8988T (cell line): ENCODE results near the gene PHRF1.
"Not testable (repeated sequence)": the region's sequence is repeated elsewhere in the genome, so short reads cannot be mapped to it uniquely, and the experiment has no call there.

Experiments
- DNase-seq: peaks from one replicate; pipeline ENCODE4 v3.0.0; 2011

Gene PHRF1

DNA sequence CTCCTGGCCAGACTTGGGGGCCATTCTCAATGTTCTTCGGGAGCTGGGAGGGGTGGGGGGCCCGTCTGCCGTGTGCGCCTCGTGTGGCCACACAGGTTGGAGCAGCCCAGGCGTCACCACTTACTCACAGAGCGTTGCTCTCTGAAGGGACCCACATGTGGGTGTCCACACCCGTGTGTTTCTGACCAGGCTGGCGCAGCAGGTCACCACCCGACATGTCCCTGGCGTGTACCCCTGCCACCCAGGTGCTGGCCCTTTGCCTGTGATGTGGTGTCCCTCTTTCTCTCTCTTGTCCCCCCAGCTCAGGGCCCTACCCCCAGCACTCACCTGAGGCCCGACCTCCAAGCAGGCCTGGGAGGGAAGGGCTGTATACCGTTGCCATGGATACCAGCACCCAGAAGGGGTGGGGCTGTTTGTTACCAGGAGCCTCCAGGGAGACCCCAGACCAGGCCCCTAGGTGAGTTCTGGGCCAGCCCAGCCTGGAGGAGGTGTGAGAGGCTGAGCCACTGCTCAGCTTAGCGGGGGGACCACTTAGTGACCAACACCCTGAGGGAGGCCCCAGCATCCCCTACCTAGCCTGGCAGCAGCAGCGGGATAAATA is 17.1 kb upstream of the PHRF1 start:
- peak; percentile 74 for DNase-seq

DNA sequence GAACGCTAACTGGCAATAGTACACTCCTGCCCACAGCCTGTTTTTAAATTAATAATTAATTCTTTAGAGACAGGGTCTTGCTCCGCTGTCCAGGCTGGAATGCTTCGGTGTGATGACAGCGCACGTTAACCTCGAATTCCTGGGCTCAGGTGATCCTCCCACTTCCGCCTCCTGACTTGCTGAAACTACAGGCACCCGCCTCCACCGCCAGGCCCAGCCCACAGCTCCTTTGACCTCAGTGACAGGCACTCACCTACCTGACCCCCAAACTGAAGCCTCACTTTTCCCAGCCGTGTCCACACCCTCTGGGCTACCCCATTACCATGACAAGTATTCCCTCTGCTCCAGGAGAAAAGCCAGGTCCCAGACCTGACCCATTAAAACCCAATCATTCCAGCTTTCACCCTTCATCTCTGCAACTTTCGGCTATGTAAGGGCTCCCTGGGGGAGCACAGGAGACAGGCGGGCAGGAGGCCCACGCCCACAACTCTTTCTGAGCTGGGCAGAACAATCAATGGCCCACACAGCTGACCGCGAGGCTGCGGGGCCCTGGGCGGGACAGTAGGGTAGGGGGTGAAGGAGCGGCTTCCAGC is 16.5 kb upstream of the PHRF1 start:
- DNase-seq = no peak

DNA sequence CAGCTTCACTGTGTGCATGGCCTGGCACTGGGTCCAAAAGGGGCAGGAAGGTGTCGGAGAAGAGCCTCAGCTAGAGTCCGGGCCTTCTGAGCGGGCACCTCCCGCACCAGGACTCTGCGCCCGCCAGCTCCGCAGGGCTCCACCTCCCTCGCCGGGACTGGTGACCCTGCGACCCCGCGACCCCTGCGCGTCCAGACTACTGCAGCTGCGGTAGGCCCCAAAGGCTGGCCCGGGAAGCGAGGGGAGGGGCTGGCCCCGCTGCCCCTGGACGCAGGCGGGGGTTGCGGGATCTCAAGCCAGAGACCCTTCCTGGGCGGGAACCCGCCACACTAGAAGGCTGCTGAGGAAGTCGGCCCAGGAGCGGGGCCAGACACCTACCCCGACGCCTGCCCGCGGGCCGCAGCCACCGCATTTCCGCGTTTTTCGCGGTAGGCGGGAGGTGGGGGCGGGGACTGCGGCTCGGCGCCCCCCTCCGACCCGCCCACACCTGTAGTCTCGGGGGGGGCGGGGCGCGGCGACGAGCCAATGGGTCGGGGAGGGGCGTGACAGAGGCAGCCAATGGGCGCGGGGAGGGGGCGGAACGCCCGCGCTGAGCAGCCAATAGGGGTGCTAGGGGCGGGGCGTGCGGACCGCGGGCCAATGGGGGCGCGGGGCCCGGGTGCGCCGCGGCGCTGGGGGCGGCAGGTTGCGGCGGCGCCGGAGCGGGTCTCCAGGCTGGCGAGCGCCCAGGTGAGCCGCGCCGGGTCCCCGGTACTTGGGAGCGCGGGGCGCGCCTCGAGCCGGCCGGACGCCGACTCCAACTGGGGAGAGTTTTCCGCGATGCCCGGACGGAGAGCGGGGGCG is 15.7 kb upstream of the PHRF1 start, which contains the start of the genes LMNTD2 and RASSF7:
Gene LMNTD2 (minus strand): TSS at position 434 of the 843 bp plus-strand sequence. CDS start 22 bp downstream, at position 412.
Gene RASSF7 (plus strand): TSS at position 666 of the 843 bp plus-strand sequence. CDS start 799 bp downstream, outside the sequence.
- DNase-seq = peak; percentile 100

DNA sequence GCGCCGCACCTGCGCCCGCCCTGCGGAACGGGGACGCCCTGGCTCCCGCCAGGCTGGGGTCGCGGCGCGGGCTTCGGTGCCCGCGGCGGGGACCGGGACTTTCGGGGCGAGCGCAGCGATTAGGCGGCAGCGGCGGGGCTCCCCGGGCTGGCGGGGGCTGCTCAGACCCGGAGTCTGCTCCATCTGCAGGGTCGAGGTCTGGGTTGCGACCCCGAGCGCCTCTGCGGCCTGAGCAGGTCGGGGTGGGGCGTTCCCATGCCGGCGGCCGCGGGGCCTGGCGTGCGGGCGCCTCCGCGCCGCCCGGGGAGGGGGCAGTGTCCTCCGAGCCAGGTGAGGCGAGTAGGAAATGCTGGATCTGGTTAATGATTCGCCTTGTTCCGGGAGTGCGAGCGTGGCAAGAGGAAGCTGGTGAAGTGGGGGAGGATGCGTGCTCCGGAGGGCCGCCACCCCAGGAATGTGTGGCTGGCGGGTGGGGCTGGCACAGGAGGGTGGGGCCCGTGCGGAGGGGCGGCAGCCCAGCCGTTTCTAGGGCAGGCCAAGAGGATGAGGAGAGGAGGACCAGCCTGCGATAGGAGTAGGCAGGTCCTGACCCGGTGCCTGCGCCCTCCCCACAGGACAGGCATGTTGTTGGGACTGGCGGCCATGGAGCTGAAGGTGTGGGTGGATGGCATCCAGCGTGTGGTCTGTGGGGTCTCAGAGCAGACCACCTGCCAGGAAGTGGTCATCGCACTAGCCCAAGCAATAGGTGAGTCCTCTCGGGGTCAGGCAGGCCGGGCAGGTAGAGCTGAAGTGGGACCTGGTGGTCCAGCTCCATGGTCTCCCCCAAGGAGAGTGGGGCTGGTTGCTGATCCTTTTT is 14.9 kb upstream of the PHRF1 start:
- peak; percentile 93 for DNase-seq

DNA sequence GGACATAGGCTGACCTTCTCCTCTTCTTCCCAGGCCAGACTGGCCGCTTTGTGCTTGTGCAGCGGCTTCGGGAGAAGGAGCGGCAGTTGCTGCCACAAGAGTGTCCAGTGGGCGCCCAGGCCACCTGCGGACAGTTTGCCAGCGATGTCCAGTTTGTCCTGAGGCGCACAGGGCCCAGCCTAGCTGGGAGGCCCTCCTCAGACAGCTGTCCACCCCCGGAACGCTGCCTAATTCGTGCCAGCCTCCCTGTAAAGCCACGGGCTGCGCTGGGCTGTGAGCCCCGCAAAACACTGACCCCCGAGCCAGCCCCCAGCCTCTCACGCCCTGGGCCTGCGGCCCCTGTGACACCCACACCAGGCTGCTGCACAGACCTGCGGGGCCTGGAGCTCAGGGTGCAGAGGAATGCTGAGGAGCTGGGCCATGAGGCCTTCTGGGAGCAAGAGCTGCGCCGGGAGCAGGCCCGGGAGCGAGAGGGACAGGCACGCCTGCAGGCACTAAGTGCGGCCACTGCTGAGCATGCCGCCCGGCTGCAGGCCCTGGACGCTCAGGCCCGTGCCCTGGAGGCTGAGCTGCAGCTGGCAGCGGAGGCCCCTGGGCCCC is 14.1 kb upstream of the PHRF1 start:
- no peak for DNase-seq

DNA sequence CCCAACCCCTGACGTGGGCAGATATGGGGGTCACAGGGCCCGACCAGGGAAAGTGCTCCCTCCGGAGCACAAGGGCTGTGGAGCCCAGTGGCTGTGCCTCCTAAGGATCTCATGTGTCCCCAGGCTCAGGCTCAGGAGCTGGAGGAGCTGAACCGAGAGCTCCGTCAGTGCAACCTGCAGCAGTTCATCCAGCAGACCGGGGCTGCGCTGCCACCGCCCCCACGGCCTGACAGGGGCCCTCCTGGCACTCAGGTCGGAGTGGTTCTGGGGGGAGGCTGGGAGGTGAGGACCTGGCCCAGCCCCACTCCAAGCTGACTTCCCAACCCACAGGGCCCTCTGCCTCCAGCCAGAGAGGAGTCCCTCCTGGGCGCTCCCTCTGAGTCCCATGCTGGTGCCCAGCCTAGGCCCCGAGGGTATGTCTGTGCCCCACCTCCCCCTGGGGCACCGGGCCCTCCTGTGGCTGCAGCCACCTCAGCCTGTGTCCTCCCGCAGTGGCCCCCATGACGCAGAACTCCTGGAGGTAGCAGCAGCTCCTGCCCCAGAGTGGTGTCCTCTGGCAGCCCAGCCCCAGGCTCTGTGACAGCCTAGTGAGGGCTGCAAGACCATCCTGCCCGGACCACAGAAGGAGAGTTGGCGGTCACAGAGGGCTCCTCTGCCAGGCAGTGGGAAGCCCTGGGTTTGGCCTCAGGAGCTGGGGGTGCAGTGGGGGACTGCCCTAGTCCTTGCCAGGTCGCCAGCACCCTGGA is 13.0 kb upstream of the PHRF1 start:
- DNase-seq = no peak

DNA sequence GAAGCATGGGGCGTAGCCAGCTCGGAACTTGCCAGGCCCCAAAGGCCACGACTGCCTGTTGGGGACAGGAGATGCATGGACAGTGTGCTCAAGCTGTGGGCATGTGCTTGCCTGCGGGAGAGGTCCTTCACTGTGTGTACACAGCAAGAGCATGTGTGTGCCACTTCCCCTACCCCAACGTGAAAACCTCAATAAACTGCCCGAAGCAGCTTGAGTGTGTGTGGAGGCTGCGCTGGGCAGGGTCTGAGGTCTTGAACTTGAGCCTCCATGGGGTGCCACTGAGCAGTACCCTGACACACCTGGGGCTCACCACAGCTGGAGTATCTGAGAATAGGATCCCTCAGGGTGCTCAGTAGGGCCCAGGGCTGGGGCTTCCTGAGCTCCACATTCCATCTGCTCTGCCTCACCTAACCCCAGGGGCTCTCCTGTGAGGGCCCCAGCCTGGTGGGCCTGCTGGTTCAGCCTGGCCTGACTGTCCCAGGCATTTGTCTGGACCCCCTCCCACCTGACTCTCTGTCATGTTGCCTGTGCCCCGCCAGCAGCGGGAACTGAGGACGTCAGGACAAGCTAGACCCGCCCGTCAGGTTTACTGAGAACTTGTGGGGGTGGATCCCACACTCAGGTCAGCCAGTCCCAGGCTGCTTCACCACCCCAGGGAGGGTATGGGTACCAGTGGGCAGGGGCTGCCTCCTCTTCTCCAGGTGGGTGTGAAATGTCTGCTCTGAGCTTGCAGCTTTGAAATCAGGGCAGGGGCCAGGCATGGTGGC is 12.3 kb upstream of the PHRF1 start:
- no peak for DNase-seq

DNA sequence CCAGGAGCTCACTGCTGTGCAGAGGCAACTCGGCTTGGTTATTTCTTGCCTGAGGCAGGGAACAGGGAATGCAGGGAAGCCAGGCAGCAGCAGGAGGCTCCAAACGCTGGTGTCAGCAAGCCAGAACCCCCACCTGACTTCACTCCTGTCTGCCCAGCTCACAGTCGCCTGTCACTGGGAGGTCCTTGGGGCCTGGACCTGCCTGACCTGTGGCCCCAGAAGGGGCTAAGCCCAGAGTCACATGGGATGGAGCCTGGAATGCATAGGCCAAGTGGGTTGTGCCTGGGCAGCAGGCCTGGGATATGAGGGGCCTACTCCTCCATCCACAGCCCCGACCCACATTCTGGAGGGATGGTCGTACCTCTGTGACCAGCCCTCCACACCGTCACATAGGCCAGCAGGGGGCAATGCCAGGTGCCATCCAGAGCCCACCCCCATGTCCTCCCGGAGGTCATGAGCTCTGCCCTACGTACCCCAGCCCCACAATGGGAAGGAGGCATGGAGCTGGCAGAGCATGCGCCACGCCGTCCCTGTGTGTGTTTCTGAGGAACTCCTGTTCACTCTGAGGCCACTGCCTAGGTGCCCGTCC is 10.3 kb upstream of the PHRF1 start:
- no peak for DNase-seq

DNA sequence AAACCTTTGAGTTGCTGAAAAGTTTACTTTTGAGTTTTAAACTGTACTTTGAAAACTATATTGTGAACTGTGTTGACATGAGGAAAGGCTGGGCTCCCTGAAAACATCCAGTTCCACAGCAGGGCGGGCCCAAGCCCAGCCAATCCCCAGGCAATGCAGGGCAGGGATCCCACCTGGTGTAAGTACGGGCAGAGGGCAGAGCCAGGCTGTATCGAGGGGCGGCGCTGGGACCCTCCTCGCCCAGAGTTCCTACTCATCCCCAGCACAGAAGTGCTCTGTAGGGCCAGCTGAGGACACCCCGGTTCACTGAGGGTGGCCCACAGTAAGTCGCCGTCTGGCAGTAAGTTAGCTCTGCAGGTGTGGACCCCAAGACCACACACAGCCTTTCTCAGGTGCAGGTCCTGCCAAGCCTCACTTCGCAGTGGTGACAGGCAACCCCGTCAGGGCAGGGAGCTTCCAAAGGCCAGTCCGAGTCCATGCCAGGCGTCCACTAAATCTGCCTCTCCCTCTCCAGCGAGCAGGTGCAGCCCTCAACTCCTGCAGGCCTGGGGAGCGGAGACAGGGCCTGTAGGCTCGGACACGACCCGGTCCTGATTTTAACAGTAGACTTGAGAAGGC is 9.2 kb upstream of the PHRF1 start:
- DNase-seq = no peak

DNA sequence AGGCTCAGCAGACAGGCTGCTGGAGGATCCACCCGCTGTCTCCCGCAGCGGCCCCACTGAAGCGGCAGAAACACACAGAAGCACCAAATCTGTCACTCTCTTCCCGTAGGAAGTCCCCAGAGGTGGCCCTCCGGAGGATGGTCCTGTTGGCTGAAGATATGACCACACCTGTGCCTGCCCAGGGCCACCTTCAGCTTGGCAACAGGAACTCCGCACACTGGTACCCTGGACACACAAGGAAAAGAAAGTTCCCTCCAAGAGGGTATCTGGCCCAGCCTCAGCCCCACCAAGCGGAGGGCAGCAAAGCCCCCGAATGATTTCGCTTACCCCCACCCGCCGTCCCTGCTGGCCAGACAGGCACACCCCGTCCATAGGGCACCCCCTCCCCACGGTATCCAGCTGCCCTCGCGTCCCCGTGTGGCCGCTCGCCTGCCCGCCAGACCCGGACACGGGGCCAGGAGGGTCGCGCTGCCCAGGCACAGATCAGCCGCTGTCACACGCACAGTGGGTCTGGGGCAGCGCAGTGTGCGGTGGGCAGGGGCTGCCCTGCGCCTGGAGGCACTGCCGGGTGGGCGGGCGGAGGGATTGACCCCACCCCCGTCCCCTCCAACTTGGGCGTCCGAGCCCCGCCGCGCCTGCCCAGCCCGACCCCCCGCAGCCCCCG is 8.5 kb upstream of the PHRF1 start:
- DNase-seq = no peak

DNA sequence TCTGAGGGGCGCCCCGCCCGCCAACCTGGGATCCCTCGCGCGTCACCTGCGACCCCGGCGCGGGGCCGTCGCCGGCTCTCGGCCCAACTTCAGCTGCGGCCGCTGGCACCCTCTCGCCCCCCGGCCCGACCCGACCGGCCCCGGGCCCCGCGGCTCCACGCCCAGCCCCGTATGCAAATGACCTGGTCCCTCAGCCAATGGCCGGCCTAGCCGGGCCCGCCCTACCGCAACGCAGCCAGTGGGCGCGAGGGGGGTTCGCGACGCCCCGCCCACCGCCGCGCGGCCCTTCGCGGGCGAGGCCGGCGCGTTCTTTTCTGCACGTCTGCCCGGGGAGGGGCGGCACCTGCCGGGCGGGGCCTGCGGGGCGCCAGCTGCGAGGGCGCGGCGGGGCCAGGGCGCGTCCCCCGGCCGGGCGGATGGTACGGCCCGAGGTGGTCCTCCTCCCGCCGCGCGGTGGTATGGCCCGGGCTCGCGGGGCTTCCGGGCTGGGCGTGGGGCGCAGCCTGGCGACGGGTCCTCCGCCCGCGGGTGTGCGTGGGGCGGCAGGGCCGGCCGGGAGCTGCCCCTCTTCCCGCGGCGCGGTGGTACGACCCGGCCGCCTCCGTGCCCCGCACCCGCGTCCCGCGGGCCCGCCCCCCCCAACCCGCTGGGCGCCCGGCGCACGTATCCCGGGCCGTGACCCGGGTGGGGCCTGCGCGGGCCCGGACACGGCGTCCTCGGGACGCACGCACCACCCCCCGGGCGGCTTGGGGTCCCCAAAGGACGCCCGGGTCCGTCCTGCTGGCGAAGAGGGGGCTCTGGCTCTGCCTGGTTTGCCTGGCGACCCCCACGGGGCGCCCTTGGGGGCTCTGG is 7.7 kb upstream of the PHRF1 start:
- DNase-seq = peak; percentile 100

DNA sequence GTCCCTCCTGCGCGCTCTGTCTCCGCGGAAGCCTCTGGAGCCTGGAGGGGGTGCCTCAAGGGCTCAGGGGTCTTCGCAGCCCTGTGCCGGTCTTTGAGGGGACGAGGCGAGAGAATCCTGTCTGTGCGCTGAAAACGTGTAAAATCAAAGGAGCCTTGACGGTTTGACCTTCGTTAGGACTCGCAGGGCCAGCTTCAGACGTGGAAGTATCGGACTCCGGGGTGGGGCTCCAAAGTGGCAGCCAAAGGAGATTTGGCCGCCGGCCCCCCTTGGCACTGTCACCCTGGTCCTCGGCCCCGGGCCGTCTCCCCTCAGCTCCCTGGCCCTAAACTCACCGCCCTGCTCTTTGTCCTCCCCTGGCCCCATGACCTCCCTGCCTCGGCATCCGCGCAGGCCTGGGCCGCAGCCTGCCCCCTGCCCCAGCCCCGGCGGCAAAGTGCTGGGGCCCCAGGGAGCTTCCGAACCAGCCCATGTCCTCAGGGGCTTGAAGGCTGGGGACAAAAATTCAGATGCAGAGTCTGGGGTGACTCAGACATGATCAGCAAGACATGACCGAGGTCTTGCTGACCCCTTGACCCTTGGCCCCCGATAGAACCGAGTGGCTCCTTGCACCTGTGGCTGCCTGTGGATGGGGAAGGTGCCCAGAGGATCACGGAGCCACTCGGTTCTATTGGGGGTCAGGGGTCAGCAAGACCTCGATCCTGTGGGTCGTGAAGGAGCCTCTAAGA is 6.9 kb upstream of the PHRF1 start:
- no peak for DNase-seq

DNA sequence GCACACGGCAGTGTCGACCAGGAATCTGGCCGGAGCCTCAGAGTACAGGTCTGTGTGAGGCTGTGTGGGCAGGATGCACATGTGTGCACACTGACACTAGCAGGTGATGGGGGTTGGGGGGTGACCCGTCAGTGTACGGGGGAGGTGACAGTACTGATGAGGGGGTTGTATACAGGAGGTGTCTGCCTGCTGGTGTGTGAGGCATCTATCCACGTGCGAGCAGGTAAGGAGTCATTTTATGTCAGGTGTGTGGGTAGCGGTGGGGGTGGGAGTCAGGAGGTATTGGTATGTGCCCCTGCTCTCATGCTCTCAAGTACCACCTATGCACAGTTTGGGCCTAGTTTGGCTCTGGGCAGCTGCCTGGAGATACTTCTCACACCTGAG is 4.5 kb upstream of the PHRF1 start:
- no peak for DNase-seq

DNA sequence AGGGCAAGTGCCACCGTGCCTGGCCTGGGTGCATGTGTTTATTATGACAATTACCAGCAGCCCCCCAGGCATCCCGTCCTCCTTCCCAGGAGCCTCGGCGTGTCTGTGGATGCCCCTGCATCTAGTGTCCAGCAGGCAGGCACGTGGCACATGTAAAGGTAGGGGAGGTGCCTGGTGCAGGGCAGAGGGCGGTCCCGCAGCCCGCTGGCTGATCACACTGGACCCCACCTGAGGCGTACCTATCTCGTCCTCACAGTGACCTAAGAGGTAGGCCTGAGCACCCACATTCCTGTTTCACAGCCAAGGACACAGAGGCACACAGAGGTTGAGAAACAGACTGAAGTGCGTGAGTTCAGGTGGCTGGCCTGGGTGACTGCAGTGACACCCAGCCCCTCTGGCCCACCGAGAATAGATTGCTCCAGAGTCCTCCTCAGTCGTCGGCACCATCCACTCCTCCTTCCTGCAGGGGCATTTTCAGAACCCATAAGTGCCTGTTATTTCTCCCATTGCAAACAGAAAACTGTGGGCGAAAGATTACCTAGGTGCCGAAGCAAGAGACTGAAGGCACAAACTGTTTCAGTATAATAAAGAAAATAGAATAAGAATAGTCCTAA is 3.0 kb upstream of the PHRF1 start:
- DNase-seq = no peak

DNA sequence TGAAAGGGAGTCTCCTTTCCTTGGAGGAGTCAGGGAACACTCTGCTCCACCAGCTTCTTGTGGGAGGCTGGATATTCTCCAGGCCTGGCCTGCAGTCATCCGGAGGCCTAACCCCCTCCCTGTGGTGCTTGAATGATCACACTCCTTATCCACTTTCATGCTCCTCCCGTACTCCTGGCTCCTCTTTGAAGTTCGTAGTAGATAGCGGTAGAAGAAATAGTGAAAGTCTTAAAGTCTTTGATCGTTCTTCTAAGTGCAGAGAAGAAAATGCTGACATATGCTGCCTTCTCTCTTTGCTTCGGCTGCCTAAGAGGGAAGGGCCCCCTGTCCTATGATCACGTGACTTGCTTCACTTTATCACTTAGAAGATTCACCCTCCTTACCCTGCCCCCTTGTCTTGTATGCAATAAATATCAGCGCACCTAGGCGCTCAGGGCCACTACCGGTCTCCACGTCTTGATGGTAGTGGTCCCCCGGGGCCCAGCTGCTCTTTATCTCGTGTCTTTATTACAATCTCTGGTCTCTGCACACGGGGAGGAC is 2.2 kb upstream of the PHRF1 start:
- not testable (repeated sequence) for DNase-seq

DNA sequence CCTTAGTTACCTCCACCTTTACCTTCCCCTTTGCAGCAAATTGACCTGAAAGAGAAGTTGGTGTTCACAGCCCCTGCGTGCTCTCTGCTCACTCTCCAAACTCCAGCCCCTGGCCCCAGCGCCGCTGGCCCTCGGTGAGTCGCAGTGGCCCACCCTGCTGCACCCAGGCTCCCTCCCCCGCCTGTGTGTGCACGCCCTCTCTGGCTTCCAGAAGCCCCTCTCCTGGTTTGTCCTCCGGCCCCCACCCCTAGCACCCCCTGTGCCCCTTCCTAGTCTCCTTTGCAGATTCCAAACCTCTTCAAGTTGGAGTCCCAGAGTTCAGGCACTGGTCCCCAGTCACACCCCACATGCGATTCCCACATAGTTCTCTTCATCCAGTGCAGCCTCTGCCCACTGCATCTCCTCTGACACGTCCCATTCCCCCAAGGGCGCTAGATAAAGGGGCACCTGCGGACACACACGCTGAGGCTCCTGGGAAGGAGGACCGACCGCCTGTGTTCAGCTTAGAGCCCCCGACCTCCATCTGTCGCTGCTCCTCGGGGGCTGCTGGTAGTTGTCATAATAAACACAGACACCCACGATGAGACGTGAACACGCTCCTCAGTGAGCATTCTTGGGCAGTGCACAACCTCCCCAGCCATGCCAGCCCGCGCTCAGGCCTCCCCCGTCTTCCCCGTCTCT is 1.5 kb upstream of the PHRF1 start:
- no peak for DNase-seq
